Naive thymus-derived CD4-positive, alpha-beta T cell (primary cell): ENCODE measurements around the gene INPP5B. TPM values are rescaled to one million over a fixed set of nuclear protein-coding genes. Genes with fewer than 3 reads are reported as not detected.
A peak's percentile ranks its signal among the peaks of the same experiment; 100 is the strongest.

ENCODE experiments used
- ATAC-seq: fragments of 150-1000 bp; cut with Tn5 transposase; 2 replicates; pipeline ENCODE4 v1.10.0; 2021; ENCODE audit warnings: mild to moderate bottlenecking, moderate library complexity
- CTCF ChIA-PET: fragments of 350-600 bp; sonication (Branson Sonifier 250); formaldehyde crosslinking; loops from one replicate; lab custom pipeline; 2021; ENCODE audit warnings: antibody characterized with exemption; lab: Charles Lee
- POLR2A ChIA-PET: fragments of 350-600 bp; sonication (Branson Sonifier 250); formaldehyde crosslinking; loops from one replicate; lab custom pipeline; 2021; ENCODE audit warnings: antibody characterized with exemption, inconsistent platforms; lab: Charles Lee
- DNase-seq, 9 donors: peaks; one replicate each; pipeline versions ENCODE4 v3.0.0 to v3.0.0-alpha.2; 2020 to 2022; ENCODE audit warnings: mixed read lengths in 1 of 9
- H3K27ac ChIP-seq: one replicate; pipeline ENCODE4 v1.7.0; 2013; ENCODE audit warnings: mild to moderate bottlenecking, low read depth, low read length, moderate library complexity
- H3K27me3 ChIP-seq, 2 donors: one replicate each; pipeline ENCODE4 v1.7.0; 2013; ENCODE audit warnings: low read length in 2 of 2, mild to moderate bottlenecking in 2 of 2, moderate library complexity in 2 of 2; ENCODE audit not compliant: control insufficient read depth in 2 of 2, insufficient read depth in 2 of 2
- H3K36me3 ChIP-seq, 3 experiments: 1 replicate in 2 of 3; 2 replicates in 1 of 3; pipeline ENCODE4 v1.7.0; 2013; ENCODE audit warnings: low read length in 3 of 3, mild to moderate bottlenecking in 3 of 3, moderate library complexity in 1 of 3; ENCODE audit not compliant: insufficient read depth in 3 of 3, control insufficient read depth in 2 of 3
- H3K4me1 ChIP-seq, 2 donors: one replicate each; pipeline ENCODE4 v1.7.0; 2013; ENCODE audit warnings: low read length in 2 of 2, mild to moderate bottlenecking in 2 of 2, moderate library complexity in 1 of 2; ENCODE audit not compliant: control insufficient read depth in 2 of 2, insufficient read depth in 2 of 2
- H3K4me3 ChIP-seq: 2 replicates; pipeline ENCODE4 v1.7.0; 2013; ENCODE audit warnings: mild to moderate bottlenecking, low read length
- H3K9me3 ChIP-seq, 3 experiments: 1 replicate in 2 of 3; 2 replicates in 1 of 3; pipeline ENCODE4 v1.7.0; 2013; ENCODE audit warnings: low read length in 3 of 3; ENCODE audit not compliant: control insufficient read depth in 2 of 3
- H3K27ac Mint-ChIP-seq, 9 donors: one replicate each; pipeline ENCODE4 v1.8.0; 2020 to 2022; ENCODE audit warnings: mixed read lengths in 9 of 9, mild to moderate bottlenecking in 8 of 9, moderate library complexity in 5 of 9, inconsistent platforms in 2 of 9
- H3K27me3 Mint-ChIP-seq, 5 donors: one replicate each; pipeline ENCODE4 v1.8.0; 2021 to 2022; ENCODE audit warnings: mixed read lengths in 5 of 5, mild to moderate bottlenecking in 1 of 5
- H3K36me3 Mint-ChIP-seq, 5 donors: one replicate each; pipeline ENCODE4 v1.8.0; 2020 to 2022; ENCODE audit warnings: mixed read lengths in 5 of 5, mild to moderate bottlenecking in 3 of 5, inconsistent platforms in 1 of 5
- H3K4me1 Mint-ChIP-seq, 7 donors: one replicate each; pipeline ENCODE4 v1.8.0; 2020 to 2022; ENCODE audit warnings: mixed read lengths in 7 of 7, mild to moderate bottlenecking in 3 of 7, inconsistent platforms in 1 of 7
- H3K4me3 Mint-ChIP-seq, 10 donors: one replicate each; pipeline ENCODE4 v1.8.0; 2020 to 2022; ENCODE audit warnings: mild to moderate bottlenecking in 10 of 10, mixed read lengths in 10 of 10, moderate library complexity in 6 of 10, inconsistent platforms in 2 of 10
- H3K9me3 Mint-ChIP-seq, 11 donors: one replicate each; pipeline ENCODE4 v1.8.0; 2020 to 2022; ENCODE audit warnings: mixed read lengths in 11 of 11, mild to moderate bottlenecking in 4 of 11, inconsistent platforms in 1 of 11, moderate library complexity in 1 of 11
- intact Hi-C, 2 donors: fragments of 100-400 bp; cut with micrococcal nuclease; formaldehyde crosslinking; loops; one replicate each; pipeline ENCODE4 v1.15.1; 2023
- polyA plus RNA-seq, 2 donors: library from polyadenylated mRNA; unstranded; fragments of 300-500 nt; fragmentation: Illumina TruSeq; gene quantifications; one replicate each; pipeline ENCODE4 v1.2.3, GENCODE V29; 2021
- total RNA-seq, 6 experiments: library from RNA in 5 of 6; stranded (reverse) in 5 of 6; gene quantifications; 1 replicate in 5 of 6; 2 replicates in 1 of 6; pipeline ENCODE4 v1.2.3 and lab custom pipeline; 2021 to 2026

The INPP5B gene
- total and polyA plus RNA-seq, 7 experiments from 2014 or later = 14.1 to 35.7 (median 28.0) TPM

DNA sequence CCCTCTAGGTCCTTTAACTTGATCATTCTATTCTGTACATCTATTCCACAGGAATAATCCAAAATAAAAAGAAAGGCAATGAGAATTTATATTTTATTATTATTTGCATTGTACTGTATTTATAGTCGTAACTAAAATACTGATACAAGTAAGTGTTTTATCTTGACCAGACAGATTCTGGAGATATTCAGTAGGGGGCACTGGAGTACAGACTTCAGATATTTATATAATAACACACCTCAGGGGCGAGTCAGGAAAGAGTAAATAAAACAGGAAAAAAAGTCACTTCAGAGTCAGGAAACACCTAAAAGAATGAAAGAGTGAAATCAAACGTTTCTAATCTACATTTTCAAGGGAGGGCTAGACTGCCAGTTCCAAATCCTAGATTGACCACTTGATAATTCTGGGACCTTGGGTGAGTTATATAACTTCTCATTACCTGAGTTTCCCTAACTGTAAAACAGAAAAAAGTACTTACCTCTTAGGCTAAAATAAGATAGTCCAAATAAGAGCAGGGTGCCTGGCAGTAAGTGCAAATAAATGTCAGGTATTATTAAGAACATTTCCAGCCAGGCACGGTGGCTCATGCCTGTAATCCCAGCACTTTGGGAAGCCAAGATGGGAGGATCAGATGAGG, 56.4 kb downstream of the INPP5B start:
- peaks cover 0 to 6% (median 0%) of the 10 kb centered on the region in 11 donors for H3K9me3 Mint-ChIP-seq
- no peak overlapping the region for H3K4me3 Mint-ChIP-seq
- H3K36me3 Mint-ChIP-seq = peaks cover 6 to 43% (median 17%) of the 10 kb centered on the region in 5 donors
- Histone ChIP-seq H3K36me3 (peaks cover 5 to 44% (median 32%) of the 10 kb centered on the region in 3 experiments), H3K4me1 (no peaks in the 10 kb centered on the region), H3K27ac (no peak overlapping the region), H3K9me3 (no peaks in the 10 kb centered on the region), H3K4me3 (no peak overlapping the region), H3K27me3 (no peaks in the 10 kb centered on the region)
- DNase-seq (peak in 6 of 9 donors; percentile 22 to 49 (median 38)), ATAC-seq (peak; percentile 64)
- POLR2A ChIA-PET = no interaction called here
- H3K27ac Mint-ChIP-seq = peak overlapping the region in 4 of 9 donors; percentile 43 to 65 (median 50)
- CTCF ChIA-PET = interaction anchor here (1.4 kb wide), 1 partner anchor 129 kb away, joined by 3 read pairs; no protein-coding TSS in a partner anchor
- intact Hi-C loops = loop anchor here (1.0 to 5.0 kb wide), 4 partner anchors 42 to 945 kb away; partner anchors contain the start of gene SF3A3 (in 1 of the 2)
- H3K4me1 Mint-ChIP-seq = peaks cover 0 to 10% (median 4%) of the 10 kb centered on the region in 7 donors
- H3K27me3 Mint-ChIP-seq = no peaks in the 10 kb centered on the region

DNA sequence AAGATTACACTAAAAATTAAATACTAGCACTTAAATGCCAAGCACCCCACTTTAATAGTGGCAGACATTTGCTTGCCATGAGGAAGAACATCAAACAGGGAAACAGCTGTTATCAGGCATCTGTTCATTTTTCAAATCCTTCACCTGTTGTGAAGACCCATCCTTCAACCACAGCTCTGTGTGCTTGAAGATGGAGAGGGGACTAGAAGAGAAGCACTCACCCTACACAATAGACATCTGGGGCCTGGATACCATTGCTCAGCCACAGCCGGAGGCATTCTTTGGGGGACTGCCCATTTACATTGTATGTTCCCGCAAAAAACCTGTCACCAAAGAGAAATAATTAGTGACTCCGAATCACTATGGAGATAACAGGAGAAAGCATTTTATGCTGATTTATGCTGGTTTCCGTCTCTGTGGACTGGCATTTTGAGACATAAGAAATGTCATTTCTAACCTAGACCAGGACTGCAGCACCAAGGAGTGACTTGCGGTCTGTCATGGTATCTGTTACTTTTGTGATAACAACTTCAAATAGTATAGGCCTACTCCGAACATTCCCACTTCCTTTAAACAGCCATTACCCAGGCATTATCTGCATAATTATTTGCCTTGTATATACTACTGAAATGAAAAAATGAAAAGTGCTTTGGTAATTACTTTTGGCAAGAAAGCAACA, 58.7 kb downstream of the INPP5B start:
- intact Hi-C loops = no loop called here
- Mint-ChIP-seq H3K27ac (peak overlapping the region in 1 of 9 donors; percentile 44), H3K27me3 (no peaks in the 10 kb centered on the region), H3K4me1 (peaks cover 4 to 17% (median 6%) of the 10 kb centered on the region in 7 donors), H3K4me3 (no peak overlapping the region), H3K36me3 (peaks cover 6 to 52% (median 14%) of the 10 kb centered on the region in 5 donors), H3K9me3 (no peaks in the 10 kb centered on the region)
- no peak overlapping the region for H3K27ac ChIP-seq
- no peak for DNase-seq
- no peaks in the 10 kb centered on the region for H3K27me3 ChIP-seq
- H3K36me3 ChIP-seq = peaks cover 8 to 58% (median 32%) of the 10 kb centered on the region in 3 experiments
- ChIA-PET CTCF (no interaction called here), POLR2A (no interaction called here)
- no peak for ATAC-seq
- H3K4me3 ChIP-seq = no peak overlapping the region
- no peaks in the 10 kb centered on the region for H3K4me1 ChIP-seq
- H3K9me3 ChIP-seq = no peaks in the 10 kb centered on the region

DNA sequence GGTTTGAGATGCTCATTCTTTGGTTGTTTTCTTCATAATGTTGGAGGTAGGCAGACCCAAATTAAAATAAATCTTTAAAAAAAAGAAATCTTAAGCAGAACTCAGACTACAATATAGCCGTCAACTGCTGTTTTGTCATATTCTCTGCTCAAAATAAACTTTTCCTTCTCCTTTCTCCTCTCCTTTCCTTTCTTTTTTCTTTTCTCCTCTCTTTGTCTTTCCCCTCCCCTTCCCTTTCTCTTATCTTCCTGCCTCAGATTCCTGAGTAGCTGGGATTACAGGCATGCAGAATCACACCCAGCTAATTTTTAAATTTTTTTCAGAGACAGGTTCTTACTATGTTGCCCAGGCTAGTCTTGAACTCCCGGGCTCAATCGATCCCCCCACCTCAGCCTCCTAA, 62.7 kb downstream of the INPP5B start:
- Histone ChIP-seq H3K4me3 (no peak overlapping the region), H3K4me1 (no peaks in the 10 kb centered on the region), H3K27ac (peak overlapping the region; percentile 50), H3K27me3 (no peaks in the 10 kb centered on the region), H3K36me3 (peaks cover 17 to 84% (median 36%) of the 10 kb centered on the region in 3 experiments), H3K9me3 (no peaks in the 10 kb centered on the region)
- Mint-ChIP-seq H3K4me3 (peak overlapping the region in 3 of 10 donors; percentile 63 to 64 (median 64)), H3K4me1 (peaks cover 0 to 29% (median 9%) of the 10 kb centered on the region in 7 donors), H3K36me3 (peaks cover 14 to 69% (median 29%) of the 10 kb centered on the region in 5 donors), H3K27ac (peak overlapping the region in 5 of 9 donors; percentile 66 to 99 (median 89)), H3K9me3 (no peaks in the 10 kb centered on the region), H3K27me3 (no peaks in the 10 kb centered on the region)
- ATAC-seq (no peak), DNase-seq (no peak)
- ChIA-PET CTCF (interaction anchor here (0.6 kb wide), 1 partner anchor 24 kb away, joined by 3 read pairs; no protein-coding TSS in a partner anchor), POLR2A (interaction anchor here (1.1 kb wide), 1 partner anchor 66 kb away, joined by 3 read pairs; no protein-coding TSS in a partner anchor)
- intact Hi-C loops = no loop called here

DNA sequence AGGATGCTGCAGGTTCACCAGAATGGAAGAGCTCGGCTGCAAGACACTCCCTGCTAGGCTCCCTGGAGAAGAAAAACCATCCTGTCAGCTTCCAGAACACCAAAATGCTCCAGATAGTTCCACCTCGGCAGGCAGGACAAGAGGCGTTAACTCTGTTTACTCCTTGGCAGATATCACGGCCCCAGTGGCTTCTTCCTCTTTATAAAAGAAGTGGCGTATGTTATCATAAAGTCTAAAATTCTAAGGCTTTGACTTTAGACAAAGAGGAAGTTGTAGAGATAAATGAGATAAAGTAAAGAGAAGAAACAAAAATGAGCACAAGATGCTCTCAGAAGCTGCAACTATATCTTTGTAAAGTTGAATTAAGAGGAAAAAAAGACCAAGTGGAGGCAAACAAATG, 63.2 kb downstream of the INPP5B start:
- Mint-ChIP-seq H3K36me3 (peaks cover 14 to 66% (median 29%) of the 10 kb centered on the region in 5 donors), H3K4me1 (peaks cover 0 to 29% (median 9%) of the 10 kb centered on the region in 7 donors), H3K27me3 (no peaks in the 10 kb centered on the region), H3K4me3 (peak overlapping the region in 4 of 10 donors; percentile 16 to 64 (median 64)), H3K27ac (peak overlapping the region in 7 of 9 donors; percentile 23 to 99 (median 82)), H3K9me3 (no peaks in the 10 kb centered on the region)
- H3K27ac ChIP-seq = peak overlapping the region; percentile 50
- ATAC-seq (peak; percentile 41), DNase-seq (no peak)
- no peaks in the 10 kb centered on the region for H3K9me3 ChIP-seq
- ChIA-PET CTCF (interaction anchor here (0.6 kb wide), 1 partner anchor 24 kb away, joined by 3 read pairs; no protein-coding TSS in a partner anchor), POLR2A (interaction anchor here (1.1 kb wide), 1 partner anchor 66 kb away, joined by 3 read pairs; no protein-coding TSS in a partner anchor)
- intact Hi-C loops = no loop called here
- H3K4me1 ChIP-seq = no peaks in the 10 kb centered on the region
- H3K4me3 ChIP-seq = no peak overlapping the region
- H3K36me3 ChIP-seq = peaks cover 17 to 81% (median 35%) of the 10 kb centered on the region in 3 experiments
- H3K27me3 ChIP-seq = no peaks in the 10 kb centered on the region

DNA sequence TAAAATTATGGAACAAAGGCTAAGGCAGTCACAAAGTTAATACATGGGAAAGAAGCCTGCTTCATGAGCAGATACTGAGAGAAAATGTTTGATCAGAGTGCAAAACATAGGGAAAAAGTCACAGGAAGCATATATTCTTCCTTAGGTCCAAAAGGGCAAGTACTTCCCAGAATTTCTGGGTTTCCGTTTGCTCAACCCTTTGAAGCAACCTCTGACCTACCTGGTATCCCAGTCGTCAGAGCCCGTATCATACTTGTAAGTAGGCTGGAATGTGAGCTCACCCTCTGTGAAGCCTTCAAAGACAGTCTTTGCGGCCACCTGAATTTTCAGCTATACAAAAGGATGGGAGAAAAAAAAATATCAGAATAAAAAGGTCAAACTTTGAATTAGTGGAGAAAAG, 67.0 kb downstream of the INPP5B start:
- H3K4me3 Mint-ChIP-seq = no peak overlapping the region
- ATAC-seq (no peak), DNase-seq (no peak)
- Histone ChIP-seq H3K4me3 (no peak overlapping the region), H3K27me3 (no peaks in the 10 kb centered on the region), H3K9me3 (no peaks in the 10 kb centered on the region), H3K36me3 (peaks cover 13 to 80% (median 22%) of the 10 kb centered on the region in 3 experiments), H3K4me1 (no peaks in the 10 kb centered on the region), H3K27ac (no peak overlapping the region)
- peaks cover 0 to 29% (median 9%) of the 10 kb centered on the region in 7 donors for H3K4me1 Mint-ChIP-seq
- intact Hi-C loops = no loop called here
- H3K36me3 Mint-ChIP-seq = peaks cover 8 to 48% (median 29%) of the 10 kb centered on the region in 5 donors
- ChIA-PET POLR2A (interaction anchor here (0.6 kb wide), 1 partner anchor 1055 kb away, joined by 5 read pairs; no protein-coding TSS in a partner anchor), CTCF (interaction anchor here (0.7 kb wide), 1 partner anchor 113 kb away, joined by 3 read pairs; no protein-coding TSS in a partner anchor)
- no peaks in the 10 kb centered on the region for H3K27me3 Mint-ChIP-seq
- no peak overlapping the region for H3K27ac Mint-ChIP-seq
- no peaks in the 10 kb centered on the region for H3K9me3 Mint-ChIP-seq

DNA sequence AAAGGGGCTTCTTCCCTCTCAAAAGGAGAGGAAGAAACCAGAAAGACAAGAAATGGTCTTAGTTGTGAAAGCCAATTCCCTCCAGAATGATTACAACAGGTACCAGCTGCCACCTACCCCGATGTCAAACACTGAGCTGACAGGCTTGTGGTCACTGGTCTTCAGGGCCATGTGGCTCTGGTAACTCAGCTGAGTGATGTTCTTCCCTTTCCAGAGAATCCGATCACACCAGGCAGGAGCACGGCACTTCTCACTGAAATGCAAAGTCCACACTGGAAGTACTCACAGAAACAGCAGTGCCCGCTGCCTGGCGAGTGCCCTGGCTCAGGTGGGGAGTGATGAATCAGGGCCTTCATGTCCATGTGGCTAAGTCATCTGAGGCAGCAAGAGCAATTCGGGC, 68.8 kb downstream of the INPP5B start:
- H3K27me3 Mint-ChIP-seq = no peaks in the 10 kb centered on the region
- Histone ChIP-seq H3K9me3 (no peaks in the 10 kb centered on the region), H3K4me3 (no peak overlapping the region), H3K27ac (no peak overlapping the region), H3K4me1 (no peaks in the 10 kb centered on the region), H3K36me3 (peaks cover 15 to 86% (median 23%) of the 10 kb centered on the region in 3 experiments), H3K27me3 (no peaks in the 10 kb centered on the region)
- DNase-seq = no peak
- H3K27ac Mint-ChIP-seq = peak overlapping the region in 1 of 9 donors; percentile 83
- POLR2A ChIA-PET = no interaction called here
- intact Hi-C loops = no loop called here
- peaks cover 0 to 17% (median 0%) of the 10 kb centered on the region in 7 donors for H3K4me1 Mint-ChIP-seq
- H3K36me3 Mint-ChIP-seq = peaks cover 7 to 49% (median 28%) of the 10 kb centered on the region in 5 donors
- CTCF ChIA-PET = no interaction called here
- ATAC-seq = no peak
- no peak overlapping the region for H3K4me3 Mint-ChIP-seq
- H3K9me3 Mint-ChIP-seq = no peaks in the 10 kb centered on the region
